Vagina (tissue), 2 donors: ENCODE measurements around the gene GIPC3.

ENCODE experiments used
- POLR2A ChIP-seq, 2 donors: fragments of 450-650 bp; IDR thresholded peaks; one replicate each; pipeline ENCODE4 v1.6.1; 2017; ENCODE audit warnings: antibody characterized with exemption in 2 of 2, mild to moderate bottlenecking in 2 of 2, moderate library complexity in 2 of 2
- POLR2AphosphoS5 ChIP-seq, 2 donors: sonication (generic); formaldehyde crosslinking; IDR thresholded peaks; one replicate each; pipeline ENCODE4 v1.9.0; 2017; ENCODE audit warnings: antibody characterized with exemption in 2 of 2, mild to moderate bottlenecking in 2 of 2, low read depth in 1 of 2; ENCODE audit not compliant: insufficient read depth in 1 of 2
- TF ChIP-seq, protein P1 (sequence below), 3 experiments: fragments of 450-650 bp in 2 of 3; fragments of 200-600 bp in 1 of 3; sonication (generic) in 1 of 3; IDR thresholded peaks; one replicate each; pipeline ENCODE4 v1.5.1; 2017 to 2019; ENCODE audit warnings: antibody characterized with exemption in 3 of 3, mild to moderate bottlenecking in 2 of 3, moderate library complexity in 2 of 3

DNA sequence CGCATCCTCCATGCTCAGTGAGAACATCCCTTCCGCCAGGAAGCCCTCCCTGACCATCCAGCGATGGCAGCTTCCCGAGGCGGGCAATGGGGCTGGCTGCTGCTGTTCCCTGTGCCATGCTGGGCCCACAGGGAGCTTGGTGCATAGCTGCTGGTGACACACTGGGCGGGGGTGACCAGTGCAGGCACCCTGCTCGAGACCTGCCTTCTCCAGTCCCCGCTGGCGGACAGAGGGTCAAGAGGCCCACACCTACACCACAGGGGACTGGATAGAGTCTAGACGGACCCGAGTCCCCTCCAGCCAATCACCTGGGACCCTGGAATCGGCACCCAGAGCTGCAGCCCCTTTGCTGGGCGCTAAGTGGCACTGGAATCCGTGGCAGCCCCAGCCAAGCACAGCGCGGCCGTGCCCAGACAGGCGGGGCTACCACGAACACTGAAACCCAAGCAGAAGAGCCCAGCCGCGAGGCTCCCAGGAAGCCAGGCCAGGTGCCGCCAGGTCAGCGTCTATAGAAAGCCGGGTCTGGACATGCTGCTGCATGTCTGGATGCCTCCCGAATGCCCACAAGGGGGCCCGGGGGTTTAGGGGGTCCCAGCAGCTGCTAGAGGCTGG lies 30.4 kb downstream of the GIPC3 start:
- no peak for TF ChIP-seq POLR2A (IDR thresholded peaks at IDR 0.05)
- TF ChIP-seq, protein P1, sequence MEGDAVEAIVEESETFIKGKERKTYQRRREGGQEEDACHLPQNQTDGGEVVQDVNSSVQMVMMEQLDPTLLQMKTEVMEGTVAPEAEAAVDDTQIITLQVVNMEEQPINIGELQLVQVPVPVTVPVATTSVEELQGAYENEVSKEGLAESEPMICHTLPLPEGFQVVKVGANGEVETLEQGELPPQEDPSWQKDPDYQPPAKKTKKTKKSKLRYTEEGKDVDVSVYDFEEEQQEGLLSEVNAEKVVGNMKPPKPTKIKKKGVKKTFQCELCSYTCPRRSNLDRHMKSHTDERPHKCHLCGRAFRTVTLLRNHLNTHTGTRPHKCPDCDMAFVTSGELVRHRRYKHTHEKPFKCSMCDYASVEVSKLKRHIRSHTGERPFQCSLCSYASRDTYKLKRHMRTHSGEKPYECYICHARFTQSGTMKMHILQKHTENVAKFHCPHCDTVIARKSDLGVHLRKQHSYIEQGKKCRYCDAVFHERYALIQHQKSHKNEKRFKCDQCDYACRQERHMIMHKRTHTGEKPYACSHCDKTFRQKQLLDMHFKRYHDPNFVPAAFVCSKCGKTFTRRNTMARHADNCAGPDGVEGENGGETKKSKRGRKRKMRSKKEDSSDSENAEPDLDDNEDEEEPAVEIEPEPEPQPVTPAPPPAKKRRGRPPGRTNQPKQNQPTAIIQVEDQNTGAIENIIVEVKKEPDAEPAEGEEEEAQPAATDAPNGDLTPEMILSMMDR (IDR thresholded peaks at IDR 0.05), result no peak
- TF ChIP-seq POLR2AphosphoS5 (IDR thresholded peaks at IDR 0.05; ENCODE audit: insufficient read depth in 1 of 2, low read depth in 1 of 2), result no peak
